HG02588 (cell line): ENCODE results near the gene CFAP119.

ENCODE experiments used
- ATAC-seq: cut with Tn5 transposase; IDR thresholded peaks from one replicate; pipeline ENCODE4 v1.9.1; 2021; ENCODE audit warnings: mild to moderate bottlenecking, moderate library complexity; ENCODE audit not compliant: unreplicated experiment

Gene CFAP119

DNA sequence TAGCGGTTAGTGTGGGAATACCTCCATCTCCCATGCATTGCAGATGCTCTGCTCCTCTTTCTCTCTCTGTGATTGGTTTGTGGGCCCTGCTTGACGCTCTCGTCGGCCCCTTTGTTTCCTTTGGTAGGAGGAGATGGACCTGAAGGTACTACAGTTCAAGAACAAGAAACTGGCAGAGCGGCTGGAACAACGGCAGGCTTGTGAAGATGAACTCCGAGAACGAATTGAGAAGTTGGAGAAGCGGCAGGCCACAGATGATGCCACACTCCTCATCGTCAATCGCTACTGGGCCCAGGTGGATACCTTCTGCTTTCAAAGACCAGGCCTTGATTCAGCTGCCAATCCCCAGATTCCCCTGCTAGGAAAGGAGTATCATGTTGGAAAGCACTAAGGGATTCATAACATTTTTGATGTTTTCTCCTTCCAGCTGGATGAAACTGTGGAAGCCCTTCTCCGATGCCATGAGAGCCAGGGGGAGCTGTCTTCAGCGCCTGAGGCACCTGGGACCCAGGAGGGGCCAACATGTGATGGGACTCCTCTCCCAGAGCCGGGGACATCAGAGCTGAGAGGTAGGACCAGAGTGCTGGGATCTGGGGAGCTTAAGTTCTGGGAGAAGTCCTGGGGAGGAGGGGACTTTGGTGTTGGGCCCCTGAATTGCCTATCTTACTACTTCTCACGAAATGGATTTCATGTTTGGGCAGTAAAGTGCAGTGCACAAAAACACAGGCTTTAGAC lies 1.3 kb upstream of the CFAP119 start:
- no peak for ATAC-seq

DNA sequence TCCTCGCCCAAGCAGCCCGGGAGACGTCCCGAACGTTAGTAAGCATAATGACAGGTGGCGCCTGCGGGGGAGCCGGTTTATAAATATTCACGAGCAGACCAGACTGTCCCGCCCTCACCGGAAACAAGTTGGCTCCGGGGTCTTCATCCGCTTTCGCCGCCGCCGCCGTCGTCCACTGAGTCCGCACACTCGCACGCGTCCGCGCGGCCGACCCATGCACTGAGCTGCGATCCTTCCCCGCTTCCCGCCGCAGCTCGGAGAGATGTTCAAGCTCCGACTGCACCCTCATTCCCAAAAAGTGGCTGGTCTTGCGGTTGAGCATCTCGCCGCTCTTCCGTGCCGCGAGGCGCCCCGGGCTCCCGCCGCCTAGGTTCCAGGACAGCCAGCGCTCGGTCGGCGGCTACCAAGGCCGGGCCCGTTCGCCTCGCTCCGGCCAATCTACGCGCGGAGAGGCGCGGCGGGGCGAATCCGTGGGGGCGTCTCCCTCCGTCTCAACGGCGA lies 385 bp downstream of the CFAP119 start:
- ATAC-seq: peak; percentile 21

DNA sequence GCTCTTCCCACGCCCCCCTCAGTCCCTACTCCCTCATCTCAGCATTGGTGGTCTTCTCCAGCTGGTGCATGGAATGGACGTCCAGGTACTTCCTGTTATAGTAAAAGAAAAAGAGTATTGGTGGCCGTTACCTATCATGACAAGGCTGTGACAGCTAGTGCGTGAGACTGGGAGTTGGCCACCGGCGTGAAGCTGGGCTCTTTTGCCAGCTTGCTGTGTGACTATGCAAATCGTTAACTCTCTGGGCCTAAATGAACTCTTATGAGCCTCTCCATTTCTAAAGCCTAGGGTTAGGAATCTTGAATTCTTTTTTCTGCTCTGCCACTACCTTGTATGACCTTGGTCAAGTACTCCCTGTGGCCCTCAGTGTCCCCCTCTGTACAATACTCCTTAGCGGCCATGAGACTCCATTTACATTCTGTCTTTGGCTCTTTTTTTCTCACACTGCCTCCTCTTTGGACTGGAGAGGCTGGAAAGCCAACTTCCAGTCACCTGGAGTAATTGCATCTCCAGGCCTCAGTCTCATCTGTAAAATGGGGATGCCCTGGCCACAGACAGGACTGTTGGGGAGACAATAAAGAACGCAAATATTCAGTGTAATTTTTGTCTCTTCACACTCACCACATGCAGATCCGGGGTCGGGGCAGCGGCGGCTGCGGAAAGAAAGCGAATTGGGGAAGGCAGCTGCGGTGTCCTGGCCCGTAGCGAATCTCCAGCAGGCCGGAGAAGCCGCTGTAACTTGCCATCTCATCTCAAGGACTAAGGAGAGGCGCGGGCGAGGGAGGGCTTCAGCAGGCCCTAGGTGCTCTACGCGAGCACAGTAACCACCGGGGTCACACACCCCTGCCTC lies 1.1 kb downstream of the CFAP119 start:
- no peak for ATAC-seq

DNA sequence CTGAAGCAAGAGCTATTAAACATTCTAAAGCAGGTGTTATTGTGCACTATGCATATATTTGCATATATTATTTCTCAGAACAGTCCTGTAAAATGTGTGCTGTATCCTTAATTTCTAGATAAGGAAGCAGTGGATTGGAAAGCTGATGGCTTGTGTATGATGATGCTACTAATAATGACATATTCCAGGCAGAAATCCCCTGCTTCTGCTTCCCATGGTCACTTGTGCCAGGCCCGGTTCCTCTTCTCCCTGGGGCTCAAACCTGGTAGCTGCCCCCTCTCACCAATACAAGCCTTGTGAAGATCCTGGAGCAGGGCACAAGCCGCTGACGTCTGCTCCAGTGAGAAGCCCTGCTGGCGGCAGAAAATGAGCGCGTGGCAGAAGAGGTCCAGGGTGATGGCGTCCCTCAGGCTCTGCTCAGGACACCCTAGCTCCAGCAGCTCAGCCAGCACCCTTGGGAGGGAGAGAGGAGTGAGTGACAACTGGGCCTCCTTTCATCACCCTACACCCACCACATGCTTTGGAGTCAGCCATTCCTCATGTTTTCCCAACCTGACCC lies 1.8 kb downstream of the CFAP119 start:
- ATAC-seq: no peak

DNA sequence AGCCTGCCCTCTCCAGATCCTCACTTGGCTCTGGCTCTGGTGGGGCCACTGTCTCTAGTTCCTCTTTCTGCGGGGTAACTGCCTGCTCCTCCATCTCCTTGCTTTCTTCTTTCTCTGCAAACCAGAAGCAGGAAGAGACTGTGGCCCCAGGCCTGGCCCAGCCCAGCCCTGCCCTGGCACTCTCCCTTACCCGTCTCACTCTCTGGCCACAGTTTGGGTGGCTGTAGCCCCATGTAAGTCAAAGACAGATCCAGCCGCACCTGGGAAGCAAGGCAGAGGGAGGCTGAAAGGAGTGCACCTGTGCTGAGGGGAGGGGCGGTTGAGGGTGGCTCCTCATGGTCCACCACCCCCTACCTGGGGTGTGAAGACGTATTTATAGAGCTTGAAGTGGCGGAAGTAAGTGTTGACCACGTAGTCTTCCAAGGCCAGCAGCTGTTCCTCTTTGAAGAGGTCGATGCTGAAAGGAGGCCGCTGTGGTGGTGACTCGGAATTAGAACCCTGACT lies 2.8 kb downstream of the CFAP119 start:
- no peak for ATAC-seq

DNA sequence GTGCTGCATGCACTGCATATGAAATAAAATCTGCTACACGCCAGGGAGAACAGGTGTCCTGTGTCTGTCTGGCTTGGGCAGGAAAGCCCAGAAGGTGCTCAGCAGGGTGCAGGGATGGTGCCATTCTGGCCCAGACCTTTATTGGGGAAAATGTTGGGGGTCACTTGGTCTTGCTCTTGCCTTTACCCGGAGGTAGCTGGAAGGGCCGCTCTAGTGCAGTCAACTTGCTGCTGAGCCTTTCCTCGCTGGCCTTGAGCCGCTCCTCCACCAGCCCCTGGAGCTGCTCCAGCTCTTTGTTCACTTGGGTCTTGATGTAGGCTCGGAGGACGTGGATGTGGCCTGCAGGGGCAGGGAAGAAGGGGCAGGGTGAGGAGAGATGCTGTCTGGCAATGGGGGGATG lies 4.5 kb downstream of the CFAP119 start:
- ATAC-seq: no peak

DNA sequence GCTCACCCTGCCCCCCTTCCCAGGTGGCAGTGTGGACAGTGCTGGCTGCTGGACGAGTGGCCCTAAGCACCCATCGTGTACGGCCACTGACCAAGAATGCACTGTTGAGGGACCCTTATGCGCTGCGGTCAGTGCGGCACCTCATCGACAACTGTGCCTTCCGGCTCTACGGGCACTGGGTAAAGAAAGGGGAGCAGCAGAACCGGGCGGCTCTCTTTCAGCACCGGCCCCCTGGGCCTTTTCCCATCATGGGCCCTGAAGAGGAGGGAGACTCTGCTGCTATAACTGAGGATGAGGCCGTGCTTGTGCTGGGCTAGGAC lies 5.1 kb downstream of the CFAP119 start:
- no peak for ATAC-seq

DNA sequence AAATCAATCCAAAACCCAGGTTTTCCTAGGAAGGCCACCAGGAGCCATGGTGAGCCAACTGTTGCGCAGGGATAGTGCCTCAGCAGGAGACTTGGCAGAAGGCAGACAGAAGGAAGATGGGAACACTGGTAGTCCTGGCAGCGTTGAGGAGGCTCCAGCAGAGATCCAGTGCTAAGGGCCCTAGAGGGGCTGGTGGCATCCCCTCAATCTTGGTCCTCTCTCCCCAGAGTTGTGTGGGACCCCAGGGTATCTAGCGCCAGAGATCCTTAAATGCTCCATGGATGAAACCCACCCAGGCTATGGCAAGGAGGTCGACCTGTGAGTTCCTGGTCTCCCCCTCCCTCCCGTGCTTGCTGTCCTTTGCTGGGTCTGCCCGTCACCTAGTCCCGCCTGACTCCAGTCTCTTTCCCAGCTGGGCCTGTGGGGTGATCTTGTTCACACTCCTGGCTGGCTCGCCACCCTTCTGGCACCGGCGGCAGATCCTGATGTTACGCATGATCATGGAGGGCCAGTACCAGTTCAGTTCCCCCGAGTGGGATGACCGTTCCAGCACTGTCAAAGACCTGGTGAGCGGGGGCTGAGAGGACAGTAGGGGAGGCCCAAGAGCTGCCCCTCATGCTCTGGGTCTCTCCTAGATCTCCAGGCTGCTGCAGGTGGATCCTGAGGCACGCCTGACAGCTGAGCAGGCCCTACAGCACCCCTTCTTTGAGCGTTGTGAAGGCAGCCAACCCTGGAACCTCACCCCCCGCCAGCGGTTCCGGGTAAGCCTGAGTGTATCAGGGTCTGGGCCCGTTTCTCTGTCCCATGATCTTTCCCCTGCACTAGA lies 5.7 kb downstream of the CFAP119 start:
- no peak for ATAC-seq

DNA sequence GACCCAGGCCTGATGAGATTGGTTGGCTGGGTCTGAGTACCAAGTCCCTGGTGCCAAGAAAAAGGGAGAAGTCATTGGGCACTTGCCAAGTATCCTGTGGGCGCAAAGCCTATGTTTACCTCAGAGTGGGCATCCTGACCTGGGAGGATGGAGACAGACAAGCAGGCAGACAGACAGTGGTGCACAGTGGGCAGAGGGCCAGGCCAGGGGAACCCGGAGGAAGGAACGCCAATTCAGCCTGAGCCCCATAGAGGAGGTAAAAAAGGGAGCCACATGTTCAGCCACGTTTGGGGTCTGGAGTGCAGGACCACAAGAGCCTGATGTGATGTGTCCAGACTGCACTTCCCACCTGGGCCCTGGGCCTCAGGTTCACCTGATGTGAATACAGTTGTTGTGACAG lies 8.3 kb downstream of the CFAP119 start:
- ATAC-seq: no peak

DNA sequence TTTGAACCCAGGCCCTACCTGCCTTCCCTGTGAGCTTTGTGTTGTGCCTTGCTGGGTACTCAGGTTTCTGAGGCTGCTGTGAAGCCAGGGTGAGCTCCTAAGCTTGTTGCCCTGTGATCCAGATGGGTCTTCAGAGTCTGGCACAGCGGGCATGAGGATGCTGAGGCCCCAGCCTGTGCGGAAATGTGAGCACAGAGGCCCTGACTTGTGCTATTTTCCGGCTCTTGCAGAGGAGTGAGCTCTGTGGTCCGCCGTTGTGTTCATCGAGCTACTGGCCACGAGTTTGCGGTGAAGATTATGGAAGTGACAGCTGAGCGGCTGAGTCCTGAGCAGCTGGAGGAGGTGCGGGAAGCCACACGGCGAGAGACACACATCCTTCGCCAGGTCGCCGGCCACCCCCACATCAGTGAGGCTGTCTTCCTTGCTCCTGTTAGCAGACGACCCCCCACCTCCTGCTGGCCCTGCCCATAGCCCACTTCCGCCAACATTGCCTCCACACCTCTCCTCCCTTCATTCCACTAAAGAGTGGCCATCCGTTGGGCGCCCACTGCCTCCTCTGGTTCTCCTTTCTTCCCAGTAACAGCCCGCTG lies 10.9 kb downstream of the CFAP119 start:
- ATAC-seq: no peak

DNA sequence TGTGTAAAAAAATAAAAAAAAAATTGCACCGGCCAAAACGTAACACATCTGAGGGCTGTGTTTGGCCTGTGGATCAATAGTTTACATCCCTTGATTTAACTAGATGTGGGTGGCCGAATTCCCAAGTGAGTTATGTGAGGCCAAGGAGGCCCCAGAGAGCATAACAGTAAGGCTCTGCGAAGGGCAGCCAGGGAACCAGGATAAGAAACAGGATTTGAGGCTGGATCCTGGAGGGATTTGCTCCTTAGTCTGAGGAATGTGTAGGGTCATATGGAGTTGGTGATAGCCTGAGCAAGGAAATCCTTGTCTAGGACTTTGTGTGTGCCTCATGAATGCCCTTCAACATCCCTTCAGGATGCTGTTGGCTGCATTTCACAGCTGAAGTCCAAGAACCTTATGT lies 11.7 kb downstream of the CFAP119 start:
- no peak for ATAC-seq

DNA sequence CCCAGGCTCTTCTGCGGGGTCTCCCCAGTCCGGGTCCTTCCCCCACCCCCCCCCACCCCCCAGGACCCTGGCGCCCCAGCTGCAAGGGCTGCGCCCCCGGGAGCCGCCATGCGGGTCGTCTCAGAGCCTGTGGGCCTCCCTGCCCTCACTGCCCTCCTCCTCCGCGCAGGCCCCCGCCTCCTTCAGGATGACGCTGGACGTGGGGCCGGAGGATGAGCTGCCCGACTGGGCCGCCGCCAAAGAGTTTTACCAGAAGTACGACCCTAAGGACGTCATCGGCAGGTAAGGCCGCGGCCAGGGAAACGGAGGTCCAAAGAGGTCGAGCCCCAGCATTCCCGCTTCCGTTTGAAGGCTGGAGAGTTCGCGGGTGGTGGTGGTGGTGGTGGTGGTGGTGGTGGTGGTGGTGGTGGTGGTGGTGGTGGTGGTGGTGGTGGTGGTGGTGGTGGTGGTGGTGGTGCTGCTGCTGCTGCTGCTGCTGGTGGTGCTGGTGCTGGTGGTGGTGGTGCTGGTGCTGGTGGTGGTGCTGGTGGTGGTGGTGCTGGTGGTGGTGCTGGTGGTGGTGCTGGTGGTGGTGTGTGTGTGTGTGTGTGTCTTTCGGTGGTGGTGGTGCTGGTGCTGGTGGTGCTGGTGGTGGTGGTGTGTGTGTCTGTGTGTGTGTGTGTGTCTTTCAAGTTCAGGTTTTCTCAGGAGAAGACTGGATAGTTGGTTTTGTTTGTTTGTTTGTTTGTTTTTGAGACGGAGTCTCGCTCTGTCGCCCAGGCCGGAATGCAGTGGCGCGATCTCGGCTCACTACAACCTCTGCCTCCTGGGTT lies 13.0 kb downstream of the CFAP119 start:
- ATAC-seq: peak; percentile 6

DNA sequence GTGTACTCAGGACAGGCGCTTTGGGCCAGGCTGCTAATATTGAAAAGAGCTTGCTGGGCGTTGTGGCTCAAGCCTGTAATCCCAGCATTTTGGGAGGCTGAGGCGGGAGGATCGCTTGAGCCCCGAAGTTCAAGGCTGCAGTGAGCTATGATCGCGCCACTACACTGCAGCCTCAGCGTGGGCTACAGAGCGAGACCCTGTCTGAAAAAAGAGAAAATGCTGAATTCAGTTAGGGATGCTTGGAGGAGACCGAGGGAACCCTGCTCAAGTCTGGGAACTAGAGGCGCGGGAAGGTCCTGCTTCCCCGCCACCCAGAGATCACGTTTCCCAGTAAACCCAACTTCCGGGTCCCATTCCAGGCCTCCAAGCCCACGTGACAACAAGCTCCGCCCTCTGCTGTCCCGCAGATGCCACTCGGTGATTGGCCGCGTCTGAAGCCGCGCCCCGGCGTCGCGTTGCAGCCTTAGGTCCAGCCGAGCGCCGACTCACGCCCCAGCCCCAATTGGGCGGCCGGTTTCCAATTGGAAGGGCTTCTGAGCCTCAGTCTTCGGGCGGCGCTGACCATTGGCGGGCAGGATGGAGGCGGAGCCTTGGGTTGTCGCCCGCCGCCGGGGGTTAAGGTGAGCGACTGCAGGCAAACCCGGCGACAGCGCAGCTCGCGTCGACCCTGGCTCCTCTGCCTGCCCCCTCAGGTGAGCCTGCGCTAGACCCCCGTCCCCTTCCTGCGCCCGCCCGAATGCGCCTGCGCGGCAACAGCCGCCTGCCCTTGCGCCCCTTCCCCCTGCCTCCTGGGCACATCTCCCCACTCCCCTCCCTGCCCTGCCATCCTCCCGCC lies 13.8 kb downstream of the CFAP119 start, which contains the start of gene PHKG2:
TSS of gene PHKG2 (plus strand) at position 627 of the 835 bp plus-strand sequence. CDS start 396 bp downstream, outside the sequence.
- ATAC-seq: peak; percentile 91

DNA sequence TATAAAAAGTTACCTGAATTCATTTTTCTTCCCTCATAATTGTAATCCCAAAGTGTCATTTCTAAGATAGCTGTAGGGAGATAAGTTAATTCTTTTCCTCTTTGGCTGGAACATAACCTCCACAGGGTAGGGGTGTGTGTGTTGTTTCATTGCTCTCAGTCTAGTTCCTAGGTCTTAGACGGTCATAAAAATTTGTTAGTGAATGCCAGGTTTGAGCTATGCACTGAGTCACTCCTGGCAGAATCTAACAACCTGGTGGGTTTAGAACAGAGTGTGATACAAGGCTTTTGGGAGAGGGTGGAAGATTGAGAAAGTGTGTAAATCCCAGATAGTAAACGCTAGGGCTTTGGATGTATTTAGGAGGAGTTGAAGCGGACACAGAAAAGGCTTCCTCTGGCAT lies 14.5 kb downstream of the CFAP119 start:
- ATAC-seq: no peak

DNA sequence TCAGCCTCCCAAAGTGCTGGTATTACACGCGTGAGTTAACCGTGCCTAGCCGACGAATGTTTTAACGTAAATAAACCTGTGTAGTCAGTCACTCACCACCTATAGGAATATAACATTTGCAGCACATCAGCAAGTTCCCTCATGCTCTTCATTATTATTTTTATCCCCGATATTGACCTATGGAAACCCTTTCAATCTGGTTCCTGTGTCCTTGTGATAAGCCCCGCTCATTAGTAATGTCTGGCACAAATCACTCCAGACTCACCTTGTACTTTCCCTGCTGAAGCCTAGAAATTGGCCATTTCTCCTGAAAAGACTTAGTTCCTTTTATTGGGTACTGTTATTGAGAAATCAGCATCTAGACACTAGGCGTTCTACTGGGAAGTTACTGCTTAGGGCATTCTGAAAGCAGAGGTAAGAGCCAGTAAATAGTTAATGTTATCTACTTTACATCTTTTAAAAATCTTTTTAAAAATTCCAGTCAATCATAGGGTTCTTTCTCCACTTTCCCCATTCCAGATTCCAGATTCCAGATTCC lies 15.2 kb downstream of the CFAP119 start:
- no peak for ATAC-seq

DNA sequence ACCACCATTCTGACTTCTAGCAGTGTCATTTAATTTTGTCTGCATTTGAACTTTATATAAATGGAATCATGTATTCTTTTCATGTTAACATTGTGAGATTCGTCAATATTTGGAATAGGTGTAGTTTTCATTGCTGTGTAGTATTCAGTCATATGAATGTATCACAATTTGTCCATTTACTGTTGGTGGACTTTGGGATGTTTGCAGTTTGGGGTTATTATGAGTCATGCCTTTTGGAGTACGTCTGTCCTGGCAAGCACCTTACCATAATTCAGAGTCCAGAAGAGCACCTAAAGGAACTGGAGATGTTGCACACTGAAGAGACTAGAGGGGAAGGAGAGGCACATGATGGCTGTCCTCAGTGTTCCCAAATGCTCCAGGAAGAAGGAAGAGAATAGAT lies 16.8 kb downstream of the CFAP119 start:
- no peak for ATAC-seq

DNA sequence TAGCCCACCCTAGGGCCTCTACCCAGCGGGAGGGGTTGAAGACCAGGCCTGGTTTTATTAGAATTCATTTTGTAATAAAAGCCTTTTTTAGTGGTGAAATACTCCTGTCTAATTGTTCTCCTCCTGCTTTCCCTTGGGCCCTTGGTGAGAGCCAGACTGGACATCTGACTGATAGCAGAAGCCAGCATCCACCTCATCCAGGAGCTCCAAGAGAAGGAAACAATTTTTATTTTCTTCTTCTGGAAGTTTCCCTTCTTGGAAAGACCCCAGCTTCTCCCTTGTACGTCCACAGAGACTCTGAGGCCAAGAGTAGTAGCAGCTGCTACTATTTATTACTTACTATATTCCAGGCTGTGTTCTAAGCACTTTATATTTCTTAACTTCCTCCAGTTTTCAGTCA lies 17.7 kb downstream of the CFAP119 start:
- ATAC-seq: no peak

DNA sequence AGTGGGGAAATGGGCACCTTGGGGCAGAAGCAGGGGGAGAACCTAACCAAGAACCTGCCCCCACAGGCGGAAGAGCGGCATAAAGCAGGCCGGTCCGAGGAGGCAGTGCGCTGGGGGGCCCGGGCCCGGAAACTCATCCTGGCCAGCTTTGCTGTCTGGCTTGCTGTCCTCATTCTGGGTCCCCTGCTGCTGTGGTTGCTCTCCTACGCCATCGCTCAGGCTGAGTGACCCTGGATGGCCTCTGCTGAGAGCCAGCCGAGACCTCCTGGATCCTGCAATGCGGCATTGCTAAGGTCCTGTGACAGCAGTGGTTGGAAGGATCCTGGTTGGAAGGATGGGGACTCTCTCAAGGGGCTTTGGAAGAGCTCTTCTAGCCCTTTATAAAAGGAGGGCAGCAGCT lies 18.1 kb downstream of the CFAP119 start:
- ATAC-seq: no peak
